Panc1 (cell line): ENCODE measurements around the gene RFC2. TPM values are rescaled to one million over a fixed set of nuclear protein-coding genes. Genes with fewer than 3 reads are reported as not detected.
"Not testable (repeated sequence)": the region's sequence is repeated elsewhere in the genome, so short reads cannot be mapped to it uniquely, and the experiment has no call there.

Experiments
- ATAC-seq: fragments of 200-7000 bp; cut with Tn5 transposase; 2 replicates; pipeline ENCODE4 v1.9.1; 2020; ENCODE audit warnings: mild to moderate bottlenecking, moderate library complexity
- BruUV-seq: library from RNA; stranded (reverse); fragments of 400-500 nt; replicated peaks from 2 replicates; lab custom pipeline; 2021; lab: Mats Ljungman, UMichigan
- CTCF ChIA-PET: fragments of 300-600 bp; sonication (Branson Sonifier 250); formaldehyde crosslinking; loops from one replicate; lab custom pipeline; 2022; ENCODE audit warnings: antibody characterized with exemption; lab: Charles Lee
- POLR2A ChIA-PET: fragments of 300-600 bp; sonication (Branson Sonifier 250); formaldehyde crosslinking; loops from one replicate; lab custom pipeline; 2022; ENCODE audit warnings: antibody characterized with exemption; lab: Charles Lee
- DNase-seq: peaks from one replicate; pipeline ENCODE4 v3.0.0-alpha.2; 2010; ENCODE audit warnings: low read depth, low spot score
- H3K27ac ChIP-seq: 2 replicates; pipeline ENCODE4 v1.5.1; 2011; ENCODE audit warnings: mild to moderate bottlenecking, low read length, inconsistent platforms
- H3K27me3 ChIP-seq: fragments of 200-500 bp; sonication (Bioruptor generic); 2 replicates; pipeline ENCODE4 v1.6.0; 2014; ENCODE audit warnings: low read length, inconsistent platforms; ENCODE audit not compliant: control insufficient read depth, insufficient read depth
- H3K36me3 ChIP-seq: fragments of 200-500 bp; sonication (Bioruptor generic); 2 replicates; pipeline ENCODE4 v1.5.1; 2014; ENCODE audit warnings: inconsistent platforms, mild to moderate bottlenecking, low read length, moderate library complexity; ENCODE audit not compliant: control insufficient read depth, insufficient read depth
- H3K4me1 ChIP-seq: 2 replicates; pipeline ENCODE4 v1.5.1; 2011; ENCODE audit warnings: inconsistent platforms, mild to moderate bottlenecking, low read length, moderate library complexity; ENCODE audit not compliant: control insufficient read depth, insufficient read depth
- H3K4me3 ChIP-seq, 2 experiments: 2 replicates each; pipeline ENCODE4 v1.5.1; 2011 to 2012; ENCODE audit warnings: low read depth in 2 of 2, low read length in 2 of 2, mild to moderate bottlenecking in 2 of 2, inconsistent platforms in 1 of 2, moderate library complexity in 1 of 2
- H3K9me3 ChIP-seq: fragments of 200-500 bp; sonication (Bioruptor generic); 2 replicates; pipeline ENCODE4 v1.5.1; 2014; ENCODE audit warnings: low read depth, mild to moderate bottlenecking, inconsistent platforms, low read length, moderate library complexity; ENCODE audit not compliant: control insufficient read depth, insufficient read depth
- POLR2AphosphoS5 ChIP-seq: IDR thresholded peaks from 2 replicates; pipeline ENCODE4 v1.6.1; 2012; ENCODE audit warnings: mild to moderate bottlenecking, low read depth, low read length, moderate library complexity
- SIN3A ChIP-seq: IDR thresholded peaks from 2 replicates; pipeline ENCODE4 v1.6.1; 2012; ENCODE audit warnings: low read depth, mild to moderate bottlenecking, low read length, moderate library complexity, borderline replicate concordance; ENCODE audit not compliant: insufficient read depth
- TCF7L2 ChIP-seq: IDR thresholded peaks from 2 replicates; pipeline ENCODE4 v1.6.1; 2011; ENCODE audit warnings: mild to moderate bottlenecking, low read depth, low read length, inconsistent platforms
- in situ Hi-C: cut with HindIII; loops from 2 replicates; pipeline ENCODE4 v1.10.0; 2016; ENCODE audit warnings: low sequenced_read_pairs, low pct_unique_long_range_greater_than_20kb
- intact Hi-C: fragments of 100-400 bp; cut with micrococcal nuclease; formaldehyde crosslinking; loops from one replicate; pipeline ENCODE4 v1.10.0; 2022; ENCODE audit not compliant: unreplicated experiment
- total RNA-seq: library from RNA; stranded (reverse); gene quantifications from one replicate; pipeline ENCODE4 v1.2.1, GENCODE V29; 2021; ENCODE audit not compliant: unreplicated experiment
- TF ChIP-seq, protein P1 (sequence below), 2 experiments: IDR thresholded peaks; 2 replicates each; pipeline ENCODE4 v1.6.1; 2011 to 2012; ENCODE audit warnings: low read depth in 2 of 2, control low read depth in 1 of 2, low read length in 1 of 2, mild to moderate bottlenecking in 1 of 2, moderate library complexity in 1 of 2; ENCODE audit not compliant: insufficient read depth in 1 of 2
- TF ChIP-seq, protein P2 (sequence below): fragments of 450-650 bp; IDR thresholded peaks from 2 replicates; pipeline ENCODE4 v1.5.1; 2017; ENCODE audit warnings: mild to moderate bottlenecking

Gene RFC2
- total RNA-seq, 1 experiment from 2014 or later: 56.2 TPM

DNA sequence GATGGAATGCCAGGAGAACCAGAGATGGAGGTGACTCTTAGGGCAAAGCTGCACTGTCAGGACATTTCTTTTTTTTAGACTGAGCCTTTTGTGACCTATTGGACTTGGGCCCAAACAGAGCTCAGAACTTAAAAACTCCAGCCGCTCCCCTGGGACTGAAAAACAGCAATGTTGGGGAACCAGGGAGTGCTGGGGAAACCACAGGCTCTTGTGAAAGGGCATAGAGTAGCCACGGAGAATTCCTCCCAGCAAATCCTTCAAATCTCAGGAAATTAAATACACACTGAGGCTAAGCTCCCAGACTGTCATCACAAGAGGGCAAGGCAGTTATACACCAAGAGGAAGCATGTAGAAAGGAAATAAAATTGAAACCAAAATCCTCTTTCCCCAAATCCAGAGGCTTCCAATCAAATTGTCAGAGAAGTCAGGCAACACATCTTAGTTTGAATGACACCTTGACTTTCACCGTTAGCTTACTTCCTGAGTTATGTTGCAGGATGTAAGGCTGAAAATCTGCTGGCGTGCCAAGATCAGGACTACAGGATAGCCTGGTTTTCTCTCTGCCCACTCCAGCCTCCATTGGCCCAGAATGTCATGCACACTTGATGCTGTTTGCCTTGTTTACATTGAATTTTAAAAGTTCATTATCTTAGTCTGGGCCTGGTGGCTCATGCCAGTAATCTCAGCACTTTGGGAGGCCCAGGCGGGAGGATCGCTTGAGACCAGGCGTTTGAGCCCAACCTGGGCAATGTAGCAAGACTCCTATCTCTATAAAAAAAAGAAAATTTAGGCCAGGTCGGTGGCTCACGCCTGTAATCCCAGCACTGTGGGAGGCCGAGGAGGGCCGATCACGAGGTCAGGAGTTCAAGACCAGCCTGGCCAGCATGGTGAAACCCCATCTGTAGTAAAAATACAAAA is 2.6 kb upstream of the RFC2 start:
- ATAC-seq: no peak
- peaks cover 15% of the 10 kb centered on the region for H3K4me1 ChIP-seq
- TF ChIP-seq, protein P1, sequence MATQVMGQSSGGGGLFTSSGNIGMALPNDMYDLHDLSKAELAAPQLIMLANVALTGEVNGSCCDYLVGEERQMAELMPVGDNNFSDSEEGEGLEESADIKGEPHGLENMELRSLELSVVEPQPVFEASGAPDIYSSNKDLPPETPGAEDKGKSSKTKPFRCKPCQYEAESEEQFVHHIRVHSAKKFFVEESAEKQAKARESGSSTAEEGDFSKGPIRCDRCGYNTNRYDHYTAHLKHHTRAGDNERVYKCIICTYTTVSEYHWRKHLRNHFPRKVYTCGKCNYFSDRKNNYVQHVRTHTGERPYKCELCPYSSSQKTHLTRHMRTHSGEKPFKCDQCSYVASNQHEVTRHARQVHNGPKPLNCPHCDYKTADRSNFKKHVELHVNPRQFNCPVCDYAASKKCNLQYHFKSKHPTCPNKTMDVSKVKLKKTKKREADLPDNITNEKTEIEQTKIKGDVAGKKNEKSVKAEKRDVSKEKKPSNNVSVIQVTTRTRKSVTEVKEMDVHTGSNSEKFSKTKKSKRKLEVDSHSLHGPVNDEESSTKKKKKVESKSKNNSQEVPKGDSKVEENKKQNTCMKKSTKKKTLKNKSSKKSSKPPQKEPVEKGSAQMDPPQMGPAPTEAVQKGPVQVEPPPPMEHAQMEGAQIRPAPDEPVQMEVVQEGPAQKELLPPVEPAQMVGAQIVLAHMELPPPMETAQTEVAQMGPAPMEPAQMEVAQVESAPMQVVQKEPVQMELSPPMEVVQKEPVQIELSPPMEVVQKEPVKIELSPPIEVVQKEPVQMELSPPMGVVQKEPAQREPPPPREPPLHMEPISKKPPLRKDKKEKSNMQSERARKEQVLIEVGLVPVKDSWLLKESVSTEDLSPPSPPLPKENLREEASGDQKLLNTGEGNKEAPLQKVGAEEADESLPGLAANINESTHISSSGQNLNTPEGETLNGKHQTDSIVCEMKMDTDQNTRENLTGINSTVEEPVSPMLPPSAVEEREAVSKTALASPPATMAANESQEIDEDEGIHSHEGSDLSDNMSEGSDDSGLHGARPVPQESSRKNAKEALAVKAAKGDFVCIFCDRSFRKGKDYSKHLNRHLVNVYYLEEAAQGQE (IDR thresholded peaks at IDR 0.05; ENCODE audit: insufficient read depth in 1 of 2, low read depth in 2 of 2, low read length in 1 of 2): no peak
- TF ChIP-seq SIN3A (no peak), POLR2AphosphoS5 (no peak), TCF7L2 (no peak)
- TF ChIP-seq, protein P2, sequence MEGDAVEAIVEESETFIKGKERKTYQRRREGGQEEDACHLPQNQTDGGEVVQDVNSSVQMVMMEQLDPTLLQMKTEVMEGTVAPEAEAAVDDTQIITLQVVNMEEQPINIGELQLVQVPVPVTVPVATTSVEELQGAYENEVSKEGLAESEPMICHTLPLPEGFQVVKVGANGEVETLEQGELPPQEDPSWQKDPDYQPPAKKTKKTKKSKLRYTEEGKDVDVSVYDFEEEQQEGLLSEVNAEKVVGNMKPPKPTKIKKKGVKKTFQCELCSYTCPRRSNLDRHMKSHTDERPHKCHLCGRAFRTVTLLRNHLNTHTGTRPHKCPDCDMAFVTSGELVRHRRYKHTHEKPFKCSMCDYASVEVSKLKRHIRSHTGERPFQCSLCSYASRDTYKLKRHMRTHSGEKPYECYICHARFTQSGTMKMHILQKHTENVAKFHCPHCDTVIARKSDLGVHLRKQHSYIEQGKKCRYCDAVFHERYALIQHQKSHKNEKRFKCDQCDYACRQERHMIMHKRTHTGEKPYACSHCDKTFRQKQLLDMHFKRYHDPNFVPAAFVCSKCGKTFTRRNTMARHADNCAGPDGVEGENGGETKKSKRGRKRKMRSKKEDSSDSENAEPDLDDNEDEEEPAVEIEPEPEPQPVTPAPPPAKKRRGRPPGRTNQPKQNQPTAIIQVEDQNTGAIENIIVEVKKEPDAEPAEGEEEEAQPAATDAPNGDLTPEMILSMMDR: no peak
- CTCF ChIA-PET: no interaction called here
- H3K36me3 ChIP-seq: no peaks in the 10 kb centered on the region; the same call in 1 of the 2 replicates
- in situ Hi-C loops: no loop called here
- POLR2A ChIA-PET: interaction anchor here (0.7 kb wide), 1 partner anchor 73 kb away, joined by 3 read pairs; no protein-coding TSS in a partner anchor
- no TSS peak for BruUV-seq
- no peaks in the 10 kb centered on the region for H3K9me3 ChIP-seq
- no peaks in the 10 kb centered on the region for H3K27me3 ChIP-seq
- no peak for DNase-seq
- peak overlapping the region; percentile 74 for H3K27ac ChIP-seq
- H3K4me3 ChIP-seq: no peak overlapping the region
- intact Hi-C loops: no loop called here

DNA sequence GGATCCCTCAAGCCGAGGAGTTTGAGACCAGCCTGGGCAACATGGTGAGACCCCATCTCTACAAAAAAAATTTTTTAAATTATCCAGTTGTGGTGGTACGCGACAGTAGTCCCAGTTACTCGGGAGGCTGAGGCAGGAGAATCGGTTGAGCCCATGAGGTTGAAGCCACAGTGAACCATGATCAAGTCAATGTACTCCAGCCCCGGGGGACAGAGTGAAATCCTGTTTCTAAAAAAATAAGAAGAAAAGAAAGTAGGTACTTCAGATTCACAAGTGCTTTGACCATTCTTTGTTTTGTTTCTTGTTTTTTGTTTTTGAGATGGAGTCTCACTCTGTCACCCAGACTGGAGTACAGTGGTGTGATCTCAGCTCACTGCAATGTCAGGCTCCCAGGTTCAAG is 1.3 kb upstream of the RFC2 start:
- H3K9me3 ChIP-seq, POLR2A ChIA-PET, BruUV-seq, DNase-seq, H3K27me3 ChIP-seq, intact Hi-C loops, ATAC-seq, in situ Hi-C loops, H3K36me3 ChIP-seq, CTCF ChIA-PET: not testable (repeated sequence)
- Histone ChIP-seq H3K4me3 (peak overlapping the region; percentile 74 to 88), H3K4me1 (peaks cover 15% of the 10 kb centered on the region), H3K27ac (peak overlapping the region; percentile 85)
